ENCODE results near the gene CALY. TPM values are rescaled to one million over a fixed set of nuclear protein-coding genes. Genes with fewer than 3 reads are reported as not detected.

Gene CALY
- total RNA-seq, 1 experiment from 2014 or later, result not detected

DNA sequence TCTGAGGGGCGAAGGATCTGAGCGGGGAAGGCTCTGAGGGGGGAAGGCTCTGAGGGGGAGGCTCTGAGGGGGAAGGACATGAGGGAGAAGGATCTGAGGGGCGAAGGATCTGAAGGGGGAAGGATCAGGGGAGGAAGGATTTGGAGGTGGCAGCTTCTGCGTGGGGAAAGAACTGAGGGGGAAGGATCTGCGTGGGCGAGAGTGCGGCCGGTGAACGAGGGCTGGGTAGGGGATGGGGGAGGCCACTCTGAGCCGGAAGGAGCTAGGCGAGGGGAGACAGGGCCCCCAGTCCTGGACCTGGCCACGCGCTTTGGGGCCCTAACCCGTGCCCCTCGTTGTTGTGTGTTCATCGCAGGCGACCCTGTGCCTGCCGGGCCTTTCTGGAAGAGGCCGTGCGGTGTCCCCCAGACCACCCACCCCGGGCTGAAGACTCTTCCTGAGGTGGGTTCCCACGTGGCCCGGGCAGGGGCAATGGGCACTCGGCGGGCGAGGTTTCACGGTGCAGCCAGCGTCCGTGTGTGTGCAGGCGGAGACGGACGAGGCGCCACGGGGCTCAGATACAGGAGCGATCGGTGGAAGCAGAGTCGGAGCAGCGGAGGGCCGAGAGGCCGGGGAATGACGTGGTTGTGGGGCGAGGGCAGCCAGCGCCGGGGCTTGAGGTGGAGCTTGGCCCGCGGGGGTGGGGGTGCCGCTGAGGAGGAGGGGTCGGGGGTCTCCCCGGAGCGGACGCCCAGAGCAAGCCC, 2.0 kb downstream of the CALY start:
- H3K27ac ChIP-seq (ENCODE audit: low read length), result no peak overlapping the region
- H3K36me3 ChIP-seq (ENCODE audit: low read depth, low read length), result no peaks in the 10 kb centered on the region
- no peaks in the 10 kb centered on the region for H4K20me1 ChIP-seq (ENCODE audit: low read length)
- ChIA-PET CTCF (no interaction called here), POLR2A (ENCODE audit: unreplicated experiment) (no interaction called here)
- no peak overlapping the region for H3K4me2 ChIP-seq (ENCODE audit: low read length)
- DNase-seq (no peak), ATAC-seq (no peak)
- H3K9me2 ChIP-seq (replicated peaks; ENCODE audit: low read length), result no peaks in the 10 kb centered on the region
- peaks cover 31% of the 10 kb centered on the region for H3K27me3 ChIP-seq (ENCODE audit: low read length)
- no peaks in the 10 kb centered on the region for H3F3A ChIP-seq (ENCODE audit: low read length, unreplicated experiment)
- H3K4me3 ChIP-seq (ENCODE audit: low read length), result no peak overlapping the region
- no peak overlapping the region for H2AFZ ChIP-seq (ENCODE audit: low read length)
- no peaks in the 10 kb centered on the region for H3K4me1 ChIP-seq (ENCODE audit: insufficient read depth, low read length)
- TF ChIP-seq EZH2 (IDR thresholded peaks at IDR 0.05; ENCODE audit: low read length, unreplicated experiment) (no peak), EZH2phosphoT487 (IDR thresholded peaks at IDR 0.05; ENCODE audit: borderline replicate concordance, low read length) (no peak)
- TF ChIP-seq, protein P1, sequence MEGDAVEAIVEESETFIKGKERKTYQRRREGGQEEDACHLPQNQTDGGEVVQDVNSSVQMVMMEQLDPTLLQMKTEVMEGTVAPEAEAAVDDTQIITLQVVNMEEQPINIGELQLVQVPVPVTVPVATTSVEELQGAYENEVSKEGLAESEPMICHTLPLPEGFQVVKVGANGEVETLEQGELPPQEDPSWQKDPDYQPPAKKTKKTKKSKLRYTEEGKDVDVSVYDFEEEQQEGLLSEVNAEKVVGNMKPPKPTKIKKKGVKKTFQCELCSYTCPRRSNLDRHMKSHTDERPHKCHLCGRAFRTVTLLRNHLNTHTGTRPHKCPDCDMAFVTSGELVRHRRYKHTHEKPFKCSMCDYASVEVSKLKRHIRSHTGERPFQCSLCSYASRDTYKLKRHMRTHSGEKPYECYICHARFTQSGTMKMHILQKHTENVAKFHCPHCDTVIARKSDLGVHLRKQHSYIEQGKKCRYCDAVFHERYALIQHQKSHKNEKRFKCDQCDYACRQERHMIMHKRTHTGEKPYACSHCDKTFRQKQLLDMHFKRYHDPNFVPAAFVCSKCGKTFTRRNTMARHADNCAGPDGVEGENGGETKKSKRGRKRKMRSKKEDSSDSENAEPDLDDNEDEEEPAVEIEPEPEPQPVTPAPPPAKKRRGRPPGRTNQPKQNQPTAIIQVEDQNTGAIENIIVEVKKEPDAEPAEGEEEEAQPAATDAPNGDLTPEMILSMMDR (conservative IDR thresholded peaks at IDR 0.05; ENCODE audit: low read depth, low read length), result no peak
- no peak overlapping the region for H3K9ac ChIP-seq (ENCODE audit: low read length)
- no TSS peak for BruUV-seq (replicated peaks)
- H3K79me2 ChIP-seq (ENCODE audit: low read length), result no peaks in the 10 kb centered on the region
- intact Hi-C loops (cut with micrococcal nuclease), result no loop called here
- no peaks in the 10 kb centered on the region for H3K9me3 ChIP-seq (ENCODE audit: low read length)

DNA sequence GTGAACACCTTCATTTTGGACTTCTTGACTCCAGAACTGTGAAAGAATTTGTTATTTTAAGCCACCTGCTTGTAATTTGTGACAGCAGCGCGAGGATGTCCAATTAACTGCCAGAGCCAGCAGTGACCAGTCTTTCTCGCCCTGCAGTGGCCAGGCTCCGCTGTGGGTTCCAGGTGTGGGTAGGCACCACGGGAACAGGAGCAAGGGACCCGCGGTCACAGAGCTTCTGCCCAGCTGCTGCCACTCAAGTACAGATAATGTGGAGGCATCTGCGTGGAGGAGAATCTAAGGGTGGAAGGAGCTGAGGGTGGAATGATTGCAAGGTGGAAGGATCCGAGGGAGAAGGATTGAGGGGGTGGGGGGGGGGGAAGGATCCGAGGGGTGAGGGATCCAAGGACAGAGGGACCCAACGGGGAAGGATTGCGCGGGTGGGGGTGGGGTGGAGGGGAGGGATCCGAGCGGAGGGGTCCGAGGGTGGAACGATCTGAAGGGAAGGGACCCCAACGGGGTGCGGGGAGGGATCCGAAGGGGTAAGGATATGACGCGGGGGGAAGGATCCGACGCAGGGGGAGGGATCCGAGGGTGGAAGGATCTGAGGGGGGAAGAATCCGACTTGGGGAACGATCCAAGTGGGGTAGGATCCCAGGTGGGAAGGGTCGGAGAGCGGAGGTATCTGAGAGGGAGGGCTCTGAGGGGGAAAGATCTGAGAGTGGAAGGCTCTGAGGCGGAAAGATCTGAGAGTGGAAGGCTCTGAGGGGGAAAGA, 3.6 kb downstream of the CALY start:
- Histone ChIP-seq H3K36me3 (ENCODE audit: low read depth, low read length) (no peaks in the 10 kb centered on the region), H3F3A (ENCODE audit: low read length, unreplicated experiment) (no peaks in the 10 kb centered on the region), H3K4me1 (ENCODE audit: insufficient read depth, low read length) (peaks cover under 1% of the 10 kb centered on the region), H3K27ac (ENCODE audit: low read length) (no peak overlapping the region), H3K4me3 (ENCODE audit: low read length) (no peak overlapping the region), H3K27me3 (ENCODE audit: low read length) (peaks cover 31% of the 10 kb centered on the region), H3K9me2 (replicated peaks; ENCODE audit: low read length) (no peaks in the 10 kb centered on the region), H3K79me2 (ENCODE audit: low read length) (no peaks in the 10 kb centered on the region), H4K20me1 (ENCODE audit: low read length) (no peaks in the 10 kb centered on the region), H2AFZ (ENCODE audit: low read length) (no peak overlapping the region), H3K4me2 (ENCODE audit: low read length) (no peak overlapping the region), H3K9me3 (ENCODE audit: low read length) (no peaks in the 10 kb centered on the region), H3K9ac (ENCODE audit: low read length) (no peak overlapping the region)
- POLR2A ChIA-PET (ENCODE audit: unreplicated experiment), result no interaction called here
- BruUV-seq (replicated peaks), result no TSS peak
- ATAC-seq (no peak), DNase-seq (no peak)
- TF ChIP-seq, protein P1 (conservative IDR thresholded peaks at IDR 0.05; ENCODE audit: low read depth, low read length), result no peak
- TF ChIP-seq EZH2phosphoT487 (IDR thresholded peaks at IDR 0.05; ENCODE audit: borderline replicate concordance, low read length), result no peak
- no peak for TF ChIP-seq EZH2 (IDR thresholded peaks at IDR 0.05; ENCODE audit: low read length, unreplicated experiment)
- intact Hi-C loops (cut with micrococcal nuclease), result no loop called here
- CTCF ChIA-PET, result no interaction called here

Measured in PC-3 (cell line).